Peyer's patch (tissue), 4 donors: ENCODE measurements around the gene NEURL1B. TPM values are rescaled to one million over a fixed set of nuclear protein-coding genes. Genes with fewer than 3 reads are reported as not detected.

ENCODE experiments used
- DNase-seq, 3 donors: peaks; one replicate each; pipeline ENCODE4 v3.0.0-alpha.2; 2017 to 2019
- H3K27ac ChIP-seq, 4 donors: fragments of 200-600 bp; sonication (generic); one replicate each; pipeline ENCODE4 v1.5.1; 2016 to 2019
- H3K27me3 ChIP-seq, 2 donors: fragments of 200-600 bp; sonication (generic); one replicate each; pipeline ENCODE4 v1.5.1; 2019
- H3K36me3 ChIP-seq, 3 donors: fragments of 200-600 bp; sonication (generic); one replicate each; pipeline ENCODE4 v1.5.1; 2016 to 2019
- H3K4me1 ChIP-seq, 4 donors: fragments of 200-600 bp; sonication (generic); one replicate each; pipeline ENCODE4 v1.5.1; 2016 to 2019
- H3K4me3 ChIP-seq, 4 donors: fragments of 200-600 bp; sonication (generic); 1 replicate in 3 of 4; 2 replicates in 1 of 4; pipeline ENCODE4 v1.5.1; 2016 to 2019; ENCODE audit warnings: mild to moderate bottlenecking in 1 of 4
- H3K9me3 ChIP-seq, 4 donors: fragments of 200-600 bp; sonication (generic); one replicate each; pipeline ENCODE4 v1.5.1; 2016 to 2019; ENCODE audit warnings: mild to moderate bottlenecking in 1 of 4
- CTCF ChIP-seq, 6 experiments: fragments of 450-650 bp in 4 of 6; fragments of 200-600 bp in 2 of 6; sonication (generic) in 1 of 6; IDR thresholded peaks; one replicate each; pipeline ENCODE4 v1.5.1; 2017 to 2019; ENCODE audit warnings: antibody characterized with exemption in 6 of 6, mild to moderate bottlenecking in 3 of 6, moderate library complexity in 1 of 6
- POLR2A ChIP-seq, 2 donors: fragments of 450-650 bp; IDR thresholded peaks; one replicate each; pipeline ENCODE4 v1.5.1; 2017; ENCODE audit warnings: antibody characterized with exemption in 2 of 2, mild to moderate bottlenecking in 2 of 2, moderate library complexity in 2 of 2
- total RNA-seq, 4 donors: library from RNA; depleted of rRNA; stranded (reverse); fragments of >200 nt; gene quantifications; one replicate each; pipeline ENCODE4 v1.1.0, GENCODE V29; 2016

NEURL1B gene
- total RNA-seq, 4 donors from 2014 or later, result 38.8 to 97.2 (median 81.0) TPM

- peak overlapping the region; percentile 58 to 88 (median 82) for H3K27ac ChIP-seq
- H3K4me1 ChIP-seq, result peaks cover 0 to 53% (median 11%) of the 10 kb centered on the region in 4 donors
- peak; percentile 37 to 83 (median 78) for DNase-seq
- H3K9me3 ChIP-seq, result no peaks in the 10 kb centered on the region
- peaks cover 0 to 9% (median 0%) of the 10 kb centered on the region in 3 donors for H3K36me3 ChIP-seq
- H3K27me3 ChIP-seq, result no peaks in the 10 kb centered on the region
- no peak overlapping the region for H3K4me3 ChIP-seq
- TF ChIP-seq POLR2A (IDR thresholded peaks at IDR 0.05) (no peak), CTCF (IDR thresholded peaks at IDR 0.05) (peak in 1 of 6 experiments; percentile 9)
Measured at GRCh38 chr5:172659909-172660628, 19.0 kb downstream of the NEURL1B start.

GRCh38 chr5:172660974-172661373 is 19.9 kb downstream of the NEURL1B start:
- no peaks in the 10 kb centered on the region for H3K27me3 ChIP-seq
- peak overlapping the region in 3 of 4 donors; percentile 80 to 88 (median 83) for H3K27ac ChIP-seq
- H3K36me3 ChIP-seq, result no peaks in the 10 kb centered on the region
- H3K4me3 ChIP-seq, result no peak overlapping the region
- no peak for TF ChIP-seq POLR2A (IDR thresholded peaks at IDR 0.05)
- no peak for TF ChIP-seq CTCF (IDR thresholded peaks at IDR 0.05)
- H3K9me3 ChIP-seq, result no peaks in the 10 kb centered on the region
- peak in 1 of 3 donors; percentile 7 for DNase-seq
- peaks cover 0 to 57% (median 11%) of the 10 kb centered on the region in 4 donors for H3K4me1 ChIP-seq

- TF ChIP-seq POLR2A (IDR thresholded peaks at IDR 0.05) (no peak), CTCF (IDR thresholded peaks at IDR 0.05) (no peak)
- Histone ChIP-seq H3K27ac (peak overlapping the region in 2 of 4 donors; percentile 80 to 88), H3K27me3 (no peaks in the 10 kb centered on the region), H3K4me1 (peaks cover 0 to 57% (median 11%) of the 10 kb centered on the region in 4 donors), H3K4me3 (no peak overlapping the region), H3K36me3 (no peaks in the 10 kb centered on the region), H3K9me3 (no peaks in the 10 kb centered on the region)
- peak in 1 of 3 donors; percentile 35 for DNase-seq
Measured at GRCh38 chr5:172661526-172661925, 20.5 kb downstream of the NEURL1B start.

- Histone ChIP-seq H3K9me3 (no peaks in the 10 kb centered on the region), H3K27ac (peak overlapping the region in 1 of 4 donors; percentile 88), H3K27me3 (no peaks in the 10 kb centered on the region), H3K36me3 (no peaks in the 10 kb centered on the region), H3K4me1 (peaks cover 0 to 56% (median 11%) of the 10 kb centered on the region in 4 donors), H3K4me3 (no peak overlapping the region)
- DNase-seq, result peak in 1 of 3 donors; percentile 20
- TF ChIP-seq POLR2A (IDR thresholded peaks at IDR 0.05), result no peak
- TF ChIP-seq CTCF (IDR thresholded peaks at IDR 0.05), result no peak
Measured at GRCh38 chr5:172662596-172662995, 21.5 kb downstream of the NEURL1B start.

GRCh38 chr5:172664018-172664417 is 23.0 kb downstream of the NEURL1B start:
- Histone ChIP-seq H3K27me3 (no peaks in the 10 kb centered on the region), H3K27ac (peak overlapping the region in 1 of 4 donors; percentile 29), H3K4me1 (peaks cover 0 to 49% (median 11%) of the 10 kb centered on the region in 4 donors), H3K36me3 (no peaks in the 10 kb centered on the region), H3K9me3 (no peaks in the 10 kb centered on the region), H3K4me3 (no peak overlapping the region)
- no peak for TF ChIP-seq CTCF (IDR thresholded peaks at IDR 0.05)
- TF ChIP-seq POLR2A (IDR thresholded peaks at IDR 0.05), result no peak
- peak in 1 of 3 donors; percentile 7 for DNase-seq
